ENCODE results near the gene AKAP6. TPM values are rescaled to one million over a fixed set of nuclear protein-coding genes. Genes with fewer than 3 reads are reported as not detected.
A peak's percentile ranks its signal among the peaks of the same experiment; 100 is the strongest.

Gene AKAP6
- total RNA-seq, 1 donor from 2014 or later: 0.64 TPM

DNA sequence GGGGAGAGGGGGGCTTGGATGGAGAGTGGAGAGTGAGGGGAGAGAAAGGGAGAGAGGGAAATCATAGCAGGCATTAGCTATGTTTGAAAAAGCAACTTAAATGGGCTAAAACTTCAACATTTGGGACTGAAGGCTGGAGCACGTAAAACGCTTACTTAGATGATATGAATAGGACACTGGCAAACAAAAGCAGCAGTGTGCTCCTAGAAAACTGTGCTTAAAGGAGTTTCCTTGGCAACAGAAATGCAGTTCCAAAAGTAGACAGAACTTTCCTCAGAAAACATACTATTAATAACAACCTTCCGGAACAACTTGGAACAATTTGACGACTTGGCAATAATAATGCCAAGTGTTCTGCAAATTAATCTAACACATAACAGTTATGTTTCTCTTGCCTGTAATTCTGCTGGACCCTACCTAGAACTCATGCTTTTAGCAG, 374.1 kb downstream of the AKAP6 start:
- peak in 1 of 2 donors; percentile 58 for DNase-seq (ENCODE audit: low read depth in 2 of 2)

DNA sequence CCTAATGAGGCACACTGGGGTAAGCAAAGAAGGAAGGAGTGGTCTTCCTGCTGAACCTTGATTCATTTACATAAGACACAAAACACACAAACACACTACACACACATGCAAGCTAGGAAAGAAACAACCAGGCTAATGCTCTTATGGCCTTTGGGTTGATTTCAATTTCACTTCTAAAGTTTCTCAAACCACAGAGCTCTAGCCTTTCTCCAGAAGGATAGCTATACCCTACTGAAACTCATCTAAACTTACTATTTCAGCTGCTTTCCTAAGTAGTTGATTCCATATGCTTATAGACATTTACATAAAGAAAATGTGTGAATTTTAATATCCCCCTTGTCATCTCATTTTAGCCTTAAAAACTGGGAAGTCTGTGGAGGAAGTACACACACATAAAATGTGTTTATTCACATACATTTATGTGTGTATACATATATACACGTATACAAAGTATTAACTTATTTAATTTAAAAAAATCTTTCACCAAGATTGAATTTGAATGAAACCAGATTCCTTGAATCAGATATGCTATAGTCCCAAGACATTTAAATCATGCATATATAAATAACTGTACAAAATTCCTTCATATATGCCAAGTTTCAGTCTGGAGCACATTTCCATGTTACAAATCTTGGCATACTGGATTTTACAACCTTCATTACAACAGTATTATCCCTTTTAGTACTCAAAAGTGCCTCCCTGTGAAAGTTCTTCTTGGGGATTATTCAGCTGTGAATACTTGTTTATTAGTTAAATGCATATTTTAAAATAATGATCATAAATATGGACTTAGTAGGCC, 377.8 kb downstream of the AKAP6 start:
- no peak for DNase-seq (ENCODE audit: low read depth in 2 of 2)

DNA sequence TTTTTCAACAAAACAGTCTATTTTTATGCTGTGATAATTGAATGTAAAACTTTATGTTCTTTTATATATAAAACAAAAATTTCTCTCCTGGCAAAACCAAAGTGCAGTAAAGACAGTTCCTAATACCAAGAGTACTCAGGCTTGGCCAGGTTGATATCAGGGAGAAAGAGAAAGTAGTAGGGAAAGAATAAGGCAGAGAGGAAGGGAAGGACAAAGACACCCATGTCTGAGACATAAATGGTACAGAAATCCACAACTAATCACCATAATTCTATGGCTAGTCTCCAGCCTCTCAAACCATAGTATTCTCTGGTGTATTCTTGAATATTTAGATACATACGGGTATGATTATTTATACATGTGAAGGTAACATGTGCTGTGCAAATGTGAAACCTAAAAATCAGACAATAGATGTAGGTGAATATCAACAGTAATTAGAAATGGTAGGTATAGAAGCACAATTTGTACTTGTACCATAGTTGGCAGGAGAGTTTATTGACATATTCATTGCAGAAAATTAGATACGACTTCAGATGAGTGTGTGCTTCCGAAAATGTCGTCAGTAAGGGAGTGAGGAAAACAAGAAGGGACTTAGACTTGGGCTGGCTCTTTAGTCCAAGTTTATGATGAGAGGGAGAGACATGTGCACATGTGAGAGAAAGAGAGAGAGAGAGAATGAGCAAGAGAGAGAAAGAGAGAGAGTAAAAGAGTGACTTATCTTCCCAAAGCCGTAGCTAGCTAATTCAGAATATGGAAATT, 378.8 kb downstream of the AKAP6 start:
- DNase-seq (ENCODE audit: low read depth in 2 of 2): no peak

DNA sequence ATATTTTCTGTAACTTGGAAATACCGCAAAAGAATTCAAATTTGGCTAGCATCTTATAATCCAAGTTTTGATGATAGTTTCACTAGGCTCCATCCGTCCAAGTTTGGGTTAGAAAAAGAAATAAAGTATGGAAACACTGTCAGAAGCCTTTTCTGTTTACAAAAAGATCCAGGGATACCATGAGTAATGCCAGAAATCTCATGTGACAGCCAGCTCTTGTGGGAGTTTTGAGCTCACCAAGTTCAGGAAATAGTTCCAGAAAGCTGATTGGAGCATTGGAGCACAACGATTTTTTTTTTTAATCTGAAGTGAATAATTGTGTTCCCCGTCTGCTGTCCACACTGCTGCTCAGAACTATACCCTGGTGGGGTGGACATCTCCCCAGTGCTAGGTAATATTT, 379.9 kb downstream of the AKAP6 start:
- DNase-seq (ENCODE audit: low read depth in 2 of 2): peak; percentile 78 to 82

DNA sequence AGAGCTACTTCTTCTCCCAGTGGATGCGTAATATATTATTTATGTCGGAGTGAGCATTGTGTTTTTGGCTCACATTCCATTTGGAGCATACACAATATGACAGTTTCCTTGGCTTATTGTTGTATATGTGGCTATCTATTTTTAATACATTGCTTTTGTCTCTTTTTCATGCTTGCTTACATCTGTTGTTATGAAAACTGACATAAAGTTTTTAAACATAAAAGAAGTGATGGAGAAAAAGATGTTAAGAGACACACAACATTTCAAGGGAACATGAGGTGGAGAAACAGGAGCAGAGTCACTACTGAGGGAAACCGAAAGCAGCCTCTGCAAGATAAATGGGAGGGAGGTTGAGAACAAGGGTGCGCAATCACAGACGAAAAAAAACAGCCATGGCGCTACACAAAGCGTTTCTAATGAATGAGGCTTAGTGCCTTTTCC, 381.2 kb downstream of the AKAP6 start:
- peak in 1 of 2 donors; percentile 16 for DNase-seq (ENCODE audit: low read depth in 2 of 2)

DNA sequence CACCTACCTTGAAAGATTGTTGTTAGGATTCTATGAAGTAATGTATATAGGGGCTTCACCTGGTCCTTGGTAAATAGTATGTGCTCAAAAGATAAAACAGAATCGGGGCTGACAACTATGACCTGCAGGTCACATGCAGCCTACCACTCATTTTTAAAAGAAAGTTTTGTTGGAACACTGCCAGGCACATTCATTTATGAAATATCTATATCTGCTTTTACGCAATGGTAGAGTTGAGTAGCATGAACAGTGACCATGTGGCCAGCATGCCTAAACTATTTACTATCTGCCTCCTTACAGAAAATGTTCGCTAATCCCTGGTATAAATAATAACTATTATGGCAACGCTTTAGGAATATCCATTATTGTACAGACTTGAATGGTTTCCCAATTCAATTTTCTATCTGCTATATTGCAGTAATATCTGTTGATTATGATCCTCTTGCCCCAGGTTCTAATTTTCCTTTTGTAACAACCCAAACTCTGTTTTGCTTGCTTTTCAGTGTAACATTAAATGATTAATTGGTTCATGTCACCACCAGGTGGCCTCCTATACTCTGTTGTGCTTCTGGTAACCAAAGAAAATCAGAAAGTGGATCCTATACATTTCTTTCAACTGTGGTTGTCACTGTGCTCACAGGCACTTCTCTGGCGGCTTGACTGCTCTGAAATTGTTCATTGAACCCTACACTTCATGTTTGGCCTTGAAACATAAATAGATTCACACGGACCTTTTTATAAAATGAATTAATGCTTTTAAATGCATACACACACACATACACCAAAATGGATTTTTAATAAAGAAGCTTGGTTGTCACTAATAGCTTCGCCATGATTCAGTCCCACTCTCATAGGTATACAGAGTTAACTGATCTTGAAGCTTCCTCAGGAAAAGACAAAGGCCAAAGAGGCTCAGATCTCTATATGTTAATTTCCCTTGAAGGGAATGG, 381.9 kb downstream of the AKAP6 start:
- DNase-seq (ENCODE audit: low read depth in 2 of 2): peak; percentile 54 to 57

DNA sequence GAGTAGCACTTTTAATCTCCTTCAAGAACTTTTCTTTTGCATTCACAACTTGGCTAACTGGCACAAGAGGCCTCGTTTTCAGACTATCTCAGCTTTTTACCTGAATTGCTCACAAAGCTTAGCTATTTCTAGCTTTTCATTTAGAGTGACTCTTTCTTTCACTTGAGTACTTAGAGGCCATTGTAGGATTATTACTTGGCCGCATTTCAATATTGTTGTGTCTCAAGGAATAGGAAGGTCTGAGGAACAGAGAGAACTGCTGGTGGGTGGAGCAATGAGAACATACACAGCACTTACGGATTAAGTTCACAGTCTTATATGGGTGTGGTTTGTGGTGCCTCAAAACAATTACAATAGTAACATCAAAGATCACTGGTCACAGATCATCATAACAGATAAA, 384.8 kb downstream of the AKAP6 start:
- no peak for DNase-seq (ENCODE audit: low read depth in 2 of 2)

DNA sequence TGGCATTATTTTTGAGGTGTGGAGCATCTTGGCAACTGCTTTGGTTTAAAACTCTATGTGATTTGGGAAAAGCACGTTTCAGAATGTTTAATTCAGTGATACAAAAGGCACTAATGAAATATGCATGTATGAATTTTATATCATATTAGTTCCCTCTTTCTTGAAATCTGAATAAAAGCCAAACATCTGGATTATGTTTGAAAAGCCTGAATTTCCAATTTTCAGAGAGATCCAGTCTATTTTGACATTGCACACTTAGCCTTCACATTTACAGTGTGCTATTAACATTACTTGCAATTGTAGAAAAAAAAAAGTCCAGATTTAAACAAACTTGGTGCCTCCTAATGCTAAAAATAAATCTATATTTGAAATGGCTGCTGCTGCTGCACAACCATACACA, 390.5 kb downstream of the AKAP6 start:
- no peak for DNase-seq (ENCODE audit: low read depth in 2 of 2)

DNA sequence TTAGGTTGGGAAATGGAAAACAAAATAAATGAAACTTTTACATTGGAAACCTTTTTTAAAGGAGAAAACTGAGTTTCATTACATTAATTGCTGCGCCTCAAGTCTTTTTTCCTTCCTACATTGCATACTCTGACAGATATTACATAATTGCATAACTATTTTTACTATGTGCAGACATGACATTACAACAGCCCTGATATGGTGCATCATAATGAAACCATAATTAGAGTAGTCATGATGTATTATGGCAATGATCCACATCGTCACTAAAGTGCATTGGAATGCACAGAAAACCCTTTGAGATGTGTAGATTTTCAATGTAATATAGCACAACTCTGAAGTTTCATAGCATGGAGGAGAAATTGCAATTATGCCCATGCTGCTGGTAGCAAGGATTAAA, 391.8 kb downstream of the AKAP6 start:
- DNase-seq (ENCODE audit: low read depth in 2 of 2): no peak

DNA sequence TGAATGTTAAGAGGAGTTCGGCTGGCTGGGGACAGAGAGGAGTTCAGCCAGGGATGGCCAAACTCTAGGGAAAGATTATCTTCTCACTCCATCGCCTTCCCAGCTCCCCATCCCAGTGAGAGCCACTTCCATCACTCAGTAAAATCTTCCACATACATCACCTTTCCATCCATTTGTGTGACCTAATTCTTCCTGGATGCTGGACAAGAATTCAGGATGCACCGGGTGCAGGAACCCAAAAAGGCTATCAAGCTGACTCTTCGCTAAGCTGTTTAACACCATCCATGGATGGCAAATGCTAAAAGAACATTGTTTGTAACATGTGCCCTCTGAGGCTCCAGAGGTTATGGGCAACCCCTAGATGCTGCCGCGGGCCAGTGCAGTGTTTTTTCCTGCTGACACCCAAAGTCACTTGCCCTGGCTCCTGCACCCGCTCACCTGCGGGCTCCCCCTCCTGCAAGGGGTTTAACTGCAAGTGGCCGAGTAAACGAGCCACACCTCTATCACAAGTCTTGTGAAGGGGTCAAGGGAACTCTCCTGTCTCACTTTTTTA, 393.6 kb downstream of the AKAP6 start:
- DNase-seq (ENCODE audit: low read depth in 2 of 2): no peak

DNA sequence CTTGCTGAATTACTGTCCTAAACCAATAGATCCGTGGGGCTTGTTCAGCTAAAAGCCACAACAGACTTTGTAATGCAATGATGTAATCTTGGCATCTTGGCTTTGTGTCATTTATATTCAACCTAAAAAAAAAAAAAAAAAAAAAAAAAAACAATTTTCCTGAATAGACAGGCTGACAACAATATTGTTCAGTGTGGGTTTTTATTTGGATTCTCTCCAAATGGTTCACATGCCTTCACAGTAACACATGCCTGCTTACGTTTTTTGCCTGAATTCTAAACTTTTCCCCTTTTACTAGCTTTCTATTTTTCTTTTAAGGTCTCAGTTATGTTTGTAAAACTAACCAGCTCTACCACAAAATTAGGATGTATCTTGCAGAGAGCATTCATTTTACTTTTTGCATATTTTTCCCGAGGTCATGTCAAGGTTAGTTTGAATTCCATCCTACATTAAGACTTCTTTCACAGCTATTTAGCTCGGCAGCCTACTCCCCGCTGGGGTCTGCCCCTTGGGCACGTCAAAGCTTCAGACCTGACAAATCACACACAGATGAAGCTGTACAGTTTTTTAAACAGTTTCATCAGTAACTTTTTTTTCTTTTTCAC, 395.9 kb downstream of the AKAP6 start:
- peak; percentile 71 to 87 for DNase-seq (ENCODE audit: low read depth in 2 of 2)

DNA sequence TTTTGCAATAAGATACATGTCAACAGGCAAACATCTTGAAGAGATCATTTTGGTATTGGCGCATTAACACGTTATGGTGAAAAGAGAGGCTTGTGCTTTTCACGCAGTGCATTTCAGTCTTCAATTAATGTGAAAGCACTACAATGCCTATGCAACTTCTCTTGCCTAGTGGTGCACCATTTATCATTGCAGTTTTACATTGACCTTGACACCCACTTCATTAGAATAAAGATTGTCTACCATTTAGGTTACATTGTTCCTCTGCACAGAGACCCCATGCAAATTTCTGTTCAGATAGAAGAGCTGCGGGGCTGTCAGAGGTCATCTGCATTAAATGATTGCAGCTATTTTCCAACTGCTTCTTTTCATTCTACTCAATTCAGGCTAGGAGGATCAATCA, 397.4 kb downstream of the AKAP6 start:
- DNase-seq (ENCODE audit: low read depth in 2 of 2): no peak

DNA sequence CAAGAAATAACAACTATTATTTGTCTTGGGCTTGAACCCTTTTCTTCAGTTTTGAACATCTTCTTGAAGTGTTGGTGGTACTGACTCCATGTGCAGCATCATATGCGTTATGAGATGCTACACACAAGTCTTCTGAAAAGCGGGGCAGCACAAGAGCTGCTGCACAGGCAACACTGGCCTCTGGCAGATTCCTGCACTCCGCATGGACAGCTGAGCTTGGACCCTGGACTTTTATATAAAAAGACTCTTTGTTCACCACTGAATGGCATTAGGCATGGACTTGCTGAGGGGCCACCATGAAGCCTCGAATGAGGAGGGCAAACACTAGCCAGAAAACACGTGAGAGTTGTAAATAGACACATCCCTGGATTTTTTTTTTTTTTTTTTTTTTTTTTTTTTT, 398.7 kb downstream of the AKAP6 start:
- DNase-seq (ENCODE audit: low read depth in 2 of 2): no peak

DNA sequence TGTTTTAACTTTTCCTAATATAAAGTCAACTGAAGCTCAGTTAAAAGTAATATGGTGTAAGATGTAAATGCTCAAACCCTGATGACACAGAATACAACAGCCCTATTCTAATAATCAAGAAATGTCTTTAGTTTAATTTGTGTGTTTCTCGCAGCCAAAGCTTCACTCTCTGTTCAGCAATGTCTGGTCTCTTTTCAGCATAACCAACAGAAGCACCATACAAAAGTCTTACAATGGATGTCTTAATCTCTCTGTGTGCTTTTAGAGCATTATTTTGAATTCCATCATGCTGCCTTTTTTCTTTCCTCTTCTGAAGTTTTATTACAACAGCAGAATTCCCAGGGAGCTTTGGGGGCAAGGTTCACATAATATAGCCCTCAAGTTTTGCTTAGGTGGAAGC, 399.4 kb downstream of the AKAP6 start:
- DNase-seq (ENCODE audit: low read depth in 2 of 2): no peak

DNA sequence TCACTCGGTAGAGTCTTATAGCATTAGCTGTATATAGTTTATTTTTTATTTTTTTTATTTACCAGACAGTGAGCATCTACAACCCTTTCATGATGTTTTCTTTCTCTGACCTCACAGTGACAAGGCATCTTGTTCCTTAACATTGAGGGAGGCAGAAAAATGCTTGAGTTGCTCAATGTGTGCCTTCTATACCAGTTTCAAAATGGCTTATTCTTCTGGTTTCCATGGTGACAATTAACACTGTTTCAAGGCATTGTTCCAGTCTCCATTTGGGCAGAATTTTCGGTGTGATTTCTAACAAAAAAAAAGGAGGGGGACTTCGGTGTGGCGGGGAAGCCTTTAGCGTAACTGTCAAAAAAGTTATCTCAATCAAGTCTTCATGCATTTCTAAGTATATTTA, 399.9 kb downstream of the AKAP6 start:
- DNase-seq (ENCODE audit: low read depth in 2 of 2): no peak

DNA sequence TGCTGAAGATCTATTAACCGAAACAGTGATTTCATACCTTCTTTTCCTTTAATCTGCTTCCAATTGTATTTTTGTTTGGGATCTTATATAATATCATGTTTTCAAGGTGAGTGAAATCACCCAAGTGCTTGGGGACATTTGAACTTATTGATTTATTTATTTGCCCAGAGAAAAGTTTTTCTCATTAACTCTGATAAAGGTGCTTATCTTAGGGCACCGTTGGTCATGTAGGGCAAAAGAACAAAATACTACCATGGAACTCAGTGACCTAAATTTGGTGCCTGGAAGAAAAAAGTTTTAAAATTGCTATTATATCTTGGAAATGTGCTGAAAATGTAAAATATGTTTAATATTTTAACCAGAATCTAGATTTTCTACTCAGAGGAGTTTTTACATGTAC, 402.2 kb downstream of the AKAP6 start:
- no peak for DNase-seq (ENCODE audit: low read depth in 2 of 2)

DNA sequence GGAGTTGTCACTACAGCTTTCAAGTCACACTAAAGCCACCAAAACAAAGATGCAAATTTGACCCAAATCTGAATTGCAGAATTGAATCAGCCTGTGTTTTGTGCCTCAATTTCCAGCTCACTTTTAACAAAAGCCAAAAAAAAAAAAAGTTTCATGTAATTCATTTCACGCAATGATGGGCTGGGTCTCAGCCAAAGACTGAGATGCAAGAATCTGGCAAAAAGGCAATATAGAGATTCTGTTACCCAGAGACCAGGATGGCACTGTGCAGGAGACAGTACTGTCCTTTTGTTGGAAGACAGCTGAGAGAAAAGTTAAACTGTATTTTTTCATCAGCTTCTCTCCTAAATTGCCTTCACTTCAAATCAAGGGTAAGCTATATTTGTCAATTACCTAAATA, 403.9 kb downstream of the AKAP6 start:
- DNase-seq (ENCODE audit: low read depth in 2 of 2): no peak

DNA sequence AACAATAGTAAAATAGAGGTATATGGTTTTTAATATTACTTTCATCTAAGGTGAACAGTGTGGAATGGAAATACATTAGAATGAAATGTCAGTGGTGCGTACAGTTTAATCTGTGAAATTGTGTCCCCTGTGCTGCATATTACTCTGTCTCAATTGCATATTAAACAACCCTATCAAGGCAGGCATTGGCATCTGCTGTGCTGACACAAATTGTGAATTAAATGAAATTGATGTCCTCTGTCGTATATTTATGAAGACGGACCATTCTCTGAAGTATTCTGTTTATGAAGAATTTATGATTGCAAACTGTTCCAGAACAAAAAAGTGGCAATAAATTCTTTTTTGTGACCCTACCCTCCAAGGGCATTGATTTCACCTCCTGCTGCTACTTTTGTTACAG, 405.2 kb downstream of the AKAP6 start:
- no peak for DNase-seq (ENCODE audit: low read depth in 2 of 2)

DNA sequence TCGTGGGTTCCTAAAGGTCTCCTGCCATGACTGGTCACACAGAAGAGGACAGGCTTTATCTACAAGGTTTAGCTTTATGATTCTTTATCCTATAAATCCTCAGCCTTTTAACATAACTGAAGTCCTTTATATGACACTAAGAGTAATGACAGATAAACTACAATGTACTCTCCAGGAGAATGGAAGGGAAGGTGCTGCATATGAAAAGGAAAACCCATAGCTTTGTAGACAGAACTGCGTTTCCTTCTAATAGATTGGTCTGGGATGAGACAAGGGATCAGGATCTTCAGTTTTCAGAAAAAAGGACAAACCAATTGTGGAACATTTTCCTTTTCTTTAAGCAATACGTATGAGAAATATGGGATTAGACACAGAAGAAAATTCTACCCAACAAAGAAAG, 408.5 kb downstream of the AKAP6 start:
- DNase-seq (ENCODE audit: low read depth in 2 of 2): no peak

DNA sequence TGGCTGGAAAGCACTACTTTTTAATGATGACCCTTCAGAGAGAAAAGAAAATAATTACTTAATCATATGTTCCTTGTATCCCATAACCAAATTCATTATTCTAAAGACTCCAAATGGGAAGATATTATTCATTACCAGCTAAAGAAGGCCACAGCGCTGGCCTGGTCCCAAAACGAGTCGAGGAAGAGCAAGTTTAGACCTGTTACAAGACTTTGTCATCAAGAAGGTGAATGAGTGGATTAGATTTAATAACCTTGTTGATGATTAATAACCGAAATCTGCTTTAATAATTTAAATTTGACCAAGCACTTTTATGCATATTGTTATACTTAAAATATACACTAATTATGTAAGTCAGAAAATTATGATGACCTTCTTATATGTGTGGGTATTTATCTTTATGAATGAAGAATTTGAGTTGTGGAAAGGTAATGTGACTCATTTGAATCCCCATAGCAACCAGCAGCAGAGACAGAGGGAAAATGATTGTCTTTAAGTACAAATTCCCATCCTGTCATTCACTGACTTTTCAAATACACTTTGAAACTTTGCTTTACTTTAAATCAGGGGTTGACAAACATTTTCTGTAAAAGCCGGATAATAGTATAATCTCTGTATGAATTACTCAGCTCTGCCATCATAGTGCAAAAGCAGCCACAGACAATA, 409.2 kb downstream of the AKAP6 start:
- DNase-seq (ENCODE audit: low read depth in 2 of 2): no peak
